Lower leg skin (tissue), 4 donors: ENCODE data around the gene PRKAG1. TPM values are rescaled to one million over a fixed set of nuclear protein-coding genes. Genes with fewer than 3 reads are reported as not detected.

ENCODE experiments used
- DNase-seq, 2 donors: peaks; one replicate each; pipeline ENCODE4 v3.0.0-alpha.2; 2019; ENCODE audit warnings: low spot score in 2 of 2
- H3K4me3 ChIP-seq: fragments of 200-600 bp; sonication (generic); 2 replicates; pipeline ENCODE4 v1.5.1; 2017; ENCODE audit warnings: mild to moderate bottlenecking, low read depth; ENCODE audit not compliant: poor library complexity, severe bottlenecking
- CTCF ChIP-seq, 3 donors: fragments of 450-650 bp; IDR thresholded peaks; one replicate each; pipeline ENCODE4 v1.5.1; 2016; ENCODE audit warnings: antibody characterized with exemption in 3 of 3, mild to moderate bottlenecking in 3 of 3, moderate library complexity in 2 of 3
- POLR2A ChIP-seq, 2 donors: fragments of 450-650 bp; IDR thresholded peaks; one replicate each; pipeline ENCODE4 v1.6.1; 2016 to 2017; ENCODE audit warnings: antibody characterized with exemption in 2 of 2, mild to moderate bottlenecking in 1 of 2, moderate library complexity in 1 of 2
- WGBS, 2 donors: methylation state at CpG; one replicate each; pipeline ENCODE4 v1.1.5; 2018; 5-methylcytosine and 5-hydroxymethylcytosine counted together
- intact Hi-C: fragments of 100-400 bp; cut with DNase I; formaldehyde crosslinking; loops from one replicate; pipeline ENCODE4 v1.15.0; 2023; ENCODE audit warnings: low total_unique reads
- total RNA-seq, 4 donors: library from RNA; depleted of rRNA; stranded (reverse); fragments of >200 nt; gene quantifications; one replicate each; pipeline ENCODE4 v1.1.0, GENCODE V29; 2016

Gene PRKAG1
- total RNA-seq, 4 donors from 2014 or later: 30.3 to 57.8 (median 49.2) TPM

GRCh38 chr12:48973941-48974673 is 44.5 kb downstream of the PRKAG1 start:
- no peak for DNase-seq
- 50 to 57% methylated on average over 17 to 19 of the region's 19 CpGs for WGBS, 2 donors
- intact Hi-C loops: no loop called here
- no peak overlapping the region for H3K4me3 ChIP-seq
- TF ChIP-seq CTCF (IDR thresholded peaks at IDR 0.05): no peak
- no peak for TF ChIP-seq POLR2A (IDR thresholded peaks at IDR 0.05)

- 55 to 59% methylated on average over 11 to 12 of the region's 12 CpGs for WGBS, 2 donors
- intact Hi-C loops: no loop called here
- TF ChIP-seq POLR2A (IDR thresholded peaks at IDR 0.05): no peak
- TF ChIP-seq CTCF (IDR thresholded peaks at IDR 0.05): no peak
- DNase-seq: no peak
- H3K4me3 ChIP-seq: no peak overlapping the region
These were observed 45.0 kb downstream of the PRKAG1 start for GRCh38 chr12:48973531-48973930.

GRCh38 chr12:48972952-48973483 is 45.6 kb downstream of the PRKAG1 start:
- TF ChIP-seq POLR2A (IDR thresholded peaks at IDR 0.05): no peak
- TF ChIP-seq CTCF (IDR thresholded peaks at IDR 0.05): no peak
- no peak for DNase-seq
- intact Hi-C loops: no loop called here
- no peak overlapping the region for H3K4me3 ChIP-seq
- WGBS, 2 donors: 60 to 61% methylated on average over 3 of the region's 3 CpGs

- H3K4me3 ChIP-seq: no peak overlapping the region
- DNase-seq: no peak
- intact Hi-C loops: no loop called here
- TF ChIP-seq CTCF (IDR thresholded peaks at IDR 0.05) (no peak), POLR2A (IDR thresholded peaks at IDR 0.05) (no peak)
- WGBS, 2 donors: 24% methylated on average over 11 to 20 of the region's 23 CpGs
These were observed 46.2 kb downstream of the PRKAG1 start for GRCh38 chr12:48972213-48972951.

- DNase-seq: no peak
- WGBS, 2 donors: 22 to 39% methylated on average over 9 to 10 of the region's 10 CpGs
- H3K4me3 ChIP-seq: no peak overlapping the region
- intact Hi-C loops: no loop called here
- TF ChIP-seq CTCF (IDR thresholded peaks at IDR 0.05): no peak
- TF ChIP-seq POLR2A (IDR thresholded peaks at IDR 0.05): no peak
These were observed 47.8 kb downstream of the PRKAG1 start for GRCh38 chr12:48970702-48971334.
